Testis (tissue), 3 donors: ENCODE data around the gene KLHDC7B. TPM values are rescaled to one million over a fixed set of nuclear protein-coding genes. Genes with fewer than 3 reads are reported as not detected.

Experiments used
- DNase-seq: peaks from one replicate; pipeline ENCODE4 v3.0.0-alpha.2; 2019
- H3K27ac ChIP-seq, 2 donors: fragments of 200-600 bp; sonication (generic); one replicate each; pipeline ENCODE4 v1.5.1; 2019
- H3K27me3 ChIP-seq: fragments of 200-600 bp; sonication (generic); one replicate; pipeline ENCODE4 v1.5.1; 2019
- H3K36me3 ChIP-seq: fragments of 200-600 bp; sonication (generic); one replicate; pipeline ENCODE4 v1.5.1; 2017; ENCODE audit warnings: low read depth; ENCODE audit errors: missing control alignments
- H3K4me1 ChIP-seq: fragments of 200-600 bp; sonication (generic); one replicate; pipeline ENCODE4 v1.5.1; 2019
- H3K4me3 ChIP-seq, 2 donors: fragments of 200-600 bp; sonication (generic); one replicate each; pipeline ENCODE4 v1.5.1; 2017 to 2019
- H3K9me3 ChIP-seq: fragments of 200-600 bp; sonication (generic); one replicate; pipeline ENCODE4 v1.5.1; 2017
- CTCF ChIP-seq, 3 experiments: fragments of 450-650 bp in 2 of 3; fragments of 200-600 bp in 1 of 3; sonication (generic) in 1 of 3; IDR thresholded peaks; one replicate each; pipeline ENCODE4 v1.5.1; 2016 to 2019; ENCODE audit warnings: antibody characterized with exemption in 3 of 3, mild to moderate bottlenecking in 2 of 3, moderate library complexity in 1 of 3
- POLR2A ChIP-seq: fragments of 450-650 bp; IDR thresholded peaks from one replicate; pipeline ENCODE4 v1.6.1; 2017; ENCODE audit warnings: antibody characterized with exemption, mild to moderate bottlenecking, moderate library complexity
- WGBS, 2 donors: methylation state at CpG; one replicate each; pipeline ENCODE4 v1.1.5; 2018; 5-methylcytosine and 5-hydroxymethylcytosine counted together
- intact Hi-C: fragments of 100-400 bp; cut with DNase I; formaldehyde crosslinking; loops from one replicate; pipeline ENCODE4 v1.15.1; 2023; ENCODE audit warnings: low total_unique reads
- polyA plus RNA-seq: library from polyadenylated mRNA; stranded (reverse); fragments of 350-450 nt; fragmentation: Illumina TruSeq; extraction: RNeasy Lipid Tissue Mini Kit (QIAGEN cat#74804); gene quantifications from one replicate; pipeline ENCODE4 v1.2.3, GENCODE V29; 2014; ENCODE audit warnings: low read depth, low replicate concordance; ENCODE audit not compliant: insufficient read depth
- total RNA-seq, 2 donors: library from RNA; depleted of rRNA; stranded (reverse); fragments of >200 nt; gene quantifications; one replicate each; pipeline ENCODE4 v1.2.3, GENCODE V29; 2016

The KLHDC7B gene
- total and polyA plus RNA-seq, 3 donors from 2014 or later = 0.24 to 0.93 (median 0.51) TPM

- H3K27me3 ChIP-seq = no peaks in the 10 kb centered on the region
- peaks cover 5% of the 10 kb centered on the region for H3K4me1 ChIP-seq
- no peak overlapping the region for H3K4me3 ChIP-seq
- intact Hi-C loops = no loop called here
- H3K9me3 ChIP-seq = no peaks in the 10 kb centered on the region
- TF ChIP-seq CTCF (IDR thresholded peaks at IDR 0.05) (no peak), POLR2A (no peak)
- 78 to 90% methylated on average over 6 to 7 of the region's 7 CpGs for WGBS, 2 donors
- DNase-seq = no peak
- H3K36me3 ChIP-seq = no peaks in the 10 kb centered on the region
- no peak overlapping the region for H3K27ac ChIP-seq
These were observed 22.9 kb downstream of the KLHDC7B start for GRCh38 chr22:50568626-50569025.

GRCh38 chr22:50569041-50569459, 23.4 kb downstream of the KLHDC7B start:
- H3K9me3 ChIP-seq = no peaks in the 10 kb centered on the region
- H3K4me3 ChIP-seq = no peak overlapping the region
- 70 to 78% methylated on average over 7 to 8 of the region's 8 CpGs for WGBS, 2 donors
- no peaks in the 10 kb centered on the region for H3K27me3 ChIP-seq
- no peak overlapping the region for H3K27ac ChIP-seq
- peaks cover under 1% of the 10 kb centered on the region for H3K4me1 ChIP-seq
- H3K36me3 ChIP-seq = no peaks in the 10 kb centered on the region
- DNase-seq = no peak
- intact Hi-C loops = no loop called here
- TF ChIP-seq POLR2A = no peak
- no peak for TF ChIP-seq CTCF (IDR thresholded peaks at IDR 0.05)

- no peak overlapping the region for H3K27ac ChIP-seq
- no peaks in the 10 kb centered on the region for H3K4me1 ChIP-seq
- intact Hi-C loops = no loop called here
- no peaks in the 10 kb centered on the region for H3K27me3 ChIP-seq
- no peaks in the 10 kb centered on the region for H3K36me3 ChIP-seq
- DNase-seq = no peak
- no peak overlapping the region for H3K4me3 ChIP-seq
- 89 to 100% methylated on average over 3 to 13 of the region's 13 CpGs for WGBS, 2 donors
- no peaks in the 10 kb centered on the region for H3K9me3 ChIP-seq
- TF ChIP-seq POLR2A = no peak
- TF ChIP-seq CTCF (IDR thresholded peaks at IDR 0.05) = no peak
These were observed 24.3 kb downstream of the KLHDC7B start for GRCh38 chr22:50569896-50570535.

- H3K27me3 ChIP-seq = no peaks in the 10 kb centered on the region
- TF ChIP-seq POLR2A (no peak), CTCF (IDR thresholded peaks at IDR 0.05) (no peak)
- H3K4me1 ChIP-seq = no peaks in the 10 kb centered on the region
- no peak overlapping the region for H3K4me3 ChIP-seq
- no peak overlapping the region for H3K27ac ChIP-seq
- no peaks in the 10 kb centered on the region for H3K9me3 ChIP-seq
- WGBS, 2 donors = 89 to 95% methylated on average over 9 to 12 of the region's 12 CpGs
- DNase-seq = no peak
- intact Hi-C loops = no loop called here
- H3K36me3 ChIP-seq = no peaks in the 10 kb centered on the region
These were observed 25.2 kb downstream of the KLHDC7B start for GRCh38 chr22:50570861-50571260.
